Liver (tissue), 9 donors: ENCODE data around the gene WFIKKN1. TPM values are rescaled to one million over a fixed set of nuclear protein-coding genes. Genes with fewer than 3 reads are reported as not detected.

Experiments
- DNase-seq: peaks from one replicate; pipeline ENCODE4 v3.0.0-alpha.2; 2017; ENCODE audit warnings: low spot score
- H3K27ac ChIP-seq, 2 donors: one replicate each; pipeline ENCODE4 v1.7.0; 2013; ENCODE audit warnings: inconsistent platforms in 2 of 2, low read length in 2 of 2, control low read depth in 1 of 2, low read depth in 1 of 2, mild to moderate bottlenecking in 1 of 2
- H3K27me3 ChIP-seq, 4 donors: one replicate each; pipeline versions ENCODE4 v1.6.1 to v1.7.0; 2013; ENCODE audit warnings: low read length in 3 of 4, inconsistent platforms in 1 of 4, mild to moderate bottlenecking in 1 of 4, moderate library complexity in 1 of 4; ENCODE audit not compliant: control insufficient read depth in 4 of 4, insufficient read depth in 4 of 4
- H3K36me3 ChIP-seq, 4 donors: one replicate each; pipeline versions ENCODE4 v1.6.1 to v1.7.0; 2013; ENCODE audit warnings: low read length in 3 of 4, mild to moderate bottlenecking in 3 of 4, low read depth in 1 of 4, moderate library complexity in 1 of 4; ENCODE audit not compliant: control insufficient read depth in 4 of 4, insufficient read depth in 3 of 4
- H3K4me1 ChIP-seq, 4 donors: one replicate each; pipeline versions ENCODE4 v1.6.1 to v1.7.0; 2013; ENCODE audit warnings: low read length in 3 of 4, mild to moderate bottlenecking in 3 of 4, moderate library complexity in 1 of 4; ENCODE audit not compliant: control insufficient read depth in 4 of 4, insufficient read depth in 4 of 4
- H3K4me3 ChIP-seq, 3 donors: one replicate each; pipeline versions ENCODE4 v1.6.1 to v1.7.0; 2013; ENCODE audit warnings: low read length in 3 of 3, control low read depth in 1 of 3, low read depth in 1 of 3, mild to moderate bottlenecking in 1 of 3
- H3K9ac ChIP-seq, 2 donors: one replicate each; pipeline ENCODE4 v1.7.0; 2013; ENCODE audit warnings: low read length in 2 of 2, mild to moderate bottlenecking in 2 of 2, moderate library complexity in 2 of 2, control low read depth in 1 of 2, low read depth in 1 of 2
- H3K9me3 ChIP-seq, 4 donors: one replicate each; pipeline versions ENCODE4 v1.6.1 to v1.7.0; 2013; ENCODE audit warnings: low read length in 3 of 4; ENCODE audit not compliant: control insufficient read depth in 4 of 4
- EGR1 ChIP-seq, 2 donors: IDR thresholded peaks; 2 replicates each; pipeline ENCODE4 v1.6.1; 2016 to 2018; ENCODE audit warnings: antibody characterized with exemption in 2 of 2, low read depth in 2 of 2
- FOXA2 ChIP-seq: IDR thresholded peaks from 2 replicates; pipeline ENCODE4 v1.6.1; 2016; ENCODE audit warnings: antibody characterized with exemption
- GABPA ChIP-seq, 2 donors: IDR thresholded peaks in 1 of 2; conservative IDR thresholded peaks in 1 of 2; 2 replicates each; pipeline ENCODE4 v1.6.1; 2016; ENCODE audit warnings: antibody characterized with exemption in 2 of 2, mild to moderate bottlenecking in 1 of 2, moderate library complexity in 1 of 2
- HNF4A ChIP-seq, 2 donors: conservative IDR thresholded peaks; 2 replicates each; pipeline ENCODE4 v1.6.1; 2016; ENCODE audit warnings: antibody characterized with exemption in 2 of 2, mild to moderate bottlenecking in 2 of 2
- JUND ChIP-seq, 2 donors: IDR thresholded peaks; 2 replicates each; pipeline ENCODE4 v1.6.1; 2016; ENCODE audit warnings: antibody characterized with exemption in 2 of 2
- NR2F2 ChIP-seq: IDR thresholded peaks from 2 replicates; pipeline ENCODE4 v1.6.1; 2016; ENCODE audit warnings: antibody characterized with exemption
- RAD21 ChIP-seq, 2 donors: IDR thresholded peaks; 2 replicates each; pipeline ENCODE4 v1.6.1; 2016; ENCODE audit warnings: antibody characterized with exemption in 2 of 2, mild to moderate bottlenecking in 2 of 2
- RXRA ChIP-seq, 2 donors: IDR thresholded peaks; 2 replicates each; pipeline ENCODE4 v1.6.1; 2017 to 2018; ENCODE audit warnings: antibody characterized with exemption in 2 of 2, mild to moderate bottlenecking in 1 of 2
- SP1 ChIP-seq: IDR thresholded peaks from 2 replicates; pipeline ENCODE4 v1.6.1; 2018; ENCODE audit warnings: antibody characterized with exemption, mild to moderate bottlenecking
- TAF1 ChIP-seq: conservative IDR thresholded peaks from 2 replicates; pipeline ENCODE4 v1.6.1; 2016; ENCODE audit warnings: antibody characterized with exemption, mild to moderate bottlenecking
- YY1 ChIP-seq: IDR thresholded peaks from 2 replicates; pipeline ENCODE4 v1.6.1; 2016; ENCODE audit warnings: antibody characterized with exemption, mild to moderate bottlenecking
- WGBS: extraction: QIAGEN DNeasy Blood & Tissue Kit; methylation state at CpG from one replicate; pipeline ENCODE4 v1.1.7; 2013; 5-methylcytosine and 5-hydroxymethylcytosine counted together
- polyA plus RNA-seq, 2 donors: library from polyadenylated mRNA; stranded (reverse) in 1 of 2; unstranded in 1 of 2; fragments of 200-250 nt in 1 of 2; fragments of >200 nt in 1 of 2; fragmentation: Nextera tagmentation in 1 of 2; extraction: Ambion mirVana in 1 of 2; gene quantifications; one replicate each; pipeline versions ENCODE4 v1.2.1 to v1.2.3, GENCODE V29; 2013 to 2015
- total RNA-seq, 2 donors: library from RNA; depleted of rRNA; stranded (reverse); fragments of >200 nt; gene quantifications; one replicate each; pipeline ENCODE4 v1.2.3, GENCODE V29; 2014
- TF ChIP-seq, protein P1 (sequence below): IDR thresholded peaks from 2 replicates; pipeline ENCODE4 v1.6.1; 2016; ENCODE audit warnings: antibody characterized with exemption
- TF ChIP-seq, protein P2 (sequence below): IDR thresholded peaks from 2 replicates; pipeline ENCODE4 v1.6.1; 2016; ENCODE audit warnings: antibody characterized with exemption
- TF ChIP-seq, protein P3 (sequence below): IDR thresholded peaks from 2 replicates; pipeline ENCODE4 v1.6.1; 2016; ENCODE audit warnings: antibody characterized with exemption, mild to moderate bottlenecking
- TF ChIP-seq, protein P4 (sequence below): fragments of 150-350 bp; IDR thresholded peaks from 2 replicates; pipeline ENCODE4 v1.5.1; 2017; ENCODE audit warnings: improper control_type of control experiment, low read depth, low read length; ENCODE audit not compliant: missing input control
- TF ChIP-seq, protein P5 (sequence below): IDR thresholded peaks from 2 replicates; pipeline ENCODE4 v1.6.1; 2016; ENCODE audit warnings: antibody characterized with exemption
- donor health status: healthy.
- donor health status: healthy.
- donor health status: healthy.
- donor health status: healthy.
- donor health status: healthy.

WFIKKN1 gene
- total and polyA plus RNA-seq, 4 donors, result 0.19 to 1.2 (median 0.46) TPM

DNA sequence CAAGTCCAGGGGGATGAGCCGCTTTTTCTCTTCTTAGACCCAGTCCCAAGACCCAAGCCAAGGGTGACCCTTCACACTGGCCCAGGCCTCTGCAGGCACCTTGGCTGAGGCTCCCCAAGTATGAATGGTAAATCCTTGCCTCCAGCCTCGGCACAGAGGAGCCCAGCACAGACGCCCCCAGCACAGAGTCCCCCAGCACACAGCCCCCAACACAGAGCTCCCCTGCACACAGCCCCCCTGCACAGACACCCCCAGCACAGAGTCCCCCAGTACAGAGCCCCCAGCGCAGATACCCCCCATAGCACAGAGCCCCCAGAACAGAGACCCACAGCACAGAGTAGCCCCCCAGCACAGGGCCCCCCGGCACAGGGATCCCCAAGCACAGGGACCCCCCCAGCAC lies 9.8 kb downstream of the WFIKKN1 start:
- TF ChIP-seq, protein P1, sequence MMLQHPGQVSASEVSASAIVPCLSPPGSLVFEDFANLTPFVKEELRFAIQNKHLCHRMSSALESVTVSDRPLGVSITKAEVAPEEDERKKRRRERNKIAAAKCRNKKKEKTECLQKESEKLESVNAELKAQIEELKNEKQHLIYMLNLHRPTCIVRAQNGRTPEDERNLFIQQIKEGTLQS, result no peak
- no peak for TF ChIP-seq TAF1
- no peak for TF ChIP-seq SP1
- TF ChIP-seq, protein P2, sequence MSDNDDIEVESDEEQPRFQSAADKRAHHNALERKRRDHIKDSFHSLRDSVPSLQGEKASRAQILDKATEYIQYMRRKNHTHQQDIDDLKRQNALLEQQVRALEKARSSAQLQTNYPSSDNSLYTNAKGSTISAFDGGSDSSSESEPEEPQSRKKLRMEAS, result no peak
- TF ChIP-seq, protein P3, sequence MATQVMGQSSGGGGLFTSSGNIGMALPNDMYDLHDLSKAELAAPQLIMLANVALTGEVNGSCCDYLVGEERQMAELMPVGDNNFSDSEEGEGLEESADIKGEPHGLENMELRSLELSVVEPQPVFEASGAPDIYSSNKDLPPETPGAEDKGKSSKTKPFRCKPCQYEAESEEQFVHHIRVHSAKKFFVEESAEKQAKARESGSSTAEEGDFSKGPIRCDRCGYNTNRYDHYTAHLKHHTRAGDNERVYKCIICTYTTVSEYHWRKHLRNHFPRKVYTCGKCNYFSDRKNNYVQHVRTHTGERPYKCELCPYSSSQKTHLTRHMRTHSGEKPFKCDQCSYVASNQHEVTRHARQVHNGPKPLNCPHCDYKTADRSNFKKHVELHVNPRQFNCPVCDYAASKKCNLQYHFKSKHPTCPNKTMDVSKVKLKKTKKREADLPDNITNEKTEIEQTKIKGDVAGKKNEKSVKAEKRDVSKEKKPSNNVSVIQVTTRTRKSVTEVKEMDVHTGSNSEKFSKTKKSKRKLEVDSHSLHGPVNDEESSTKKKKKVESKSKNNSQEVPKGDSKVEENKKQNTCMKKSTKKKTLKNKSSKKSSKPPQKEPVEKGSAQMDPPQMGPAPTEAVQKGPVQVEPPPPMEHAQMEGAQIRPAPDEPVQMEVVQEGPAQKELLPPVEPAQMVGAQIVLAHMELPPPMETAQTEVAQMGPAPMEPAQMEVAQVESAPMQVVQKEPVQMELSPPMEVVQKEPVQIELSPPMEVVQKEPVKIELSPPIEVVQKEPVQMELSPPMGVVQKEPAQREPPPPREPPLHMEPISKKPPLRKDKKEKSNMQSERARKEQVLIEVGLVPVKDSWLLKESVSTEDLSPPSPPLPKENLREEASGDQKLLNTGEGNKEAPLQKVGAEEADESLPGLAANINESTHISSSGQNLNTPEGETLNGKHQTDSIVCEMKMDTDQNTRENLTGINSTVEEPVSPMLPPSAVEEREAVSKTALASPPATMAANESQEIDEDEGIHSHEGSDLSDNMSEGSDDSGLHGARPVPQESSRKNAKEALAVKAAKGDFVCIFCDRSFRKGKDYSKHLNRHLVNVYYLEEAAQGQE, result no peak
- no peak for TF ChIP-seq FOXA2
- no peak for TF ChIP-seq GABPA (IDR thresholded peaks at IDR 0.05 in 1 of 2, conservative IDR thresholded peaks at IDR 0.05 in 1 of 2)
- TF ChIP-seq JUND (IDR thresholded peaks at IDR 0.05), result no peak
- TF ChIP-seq NR2F2, result no peak
- no peak for TF ChIP-seq HNF4A (conservative IDR thresholded peaks at IDR 0.05)
- TF ChIP-seq RAD21 (IDR thresholded peaks at IDR 0.05), result no peak
- TF ChIP-seq, protein P4, sequence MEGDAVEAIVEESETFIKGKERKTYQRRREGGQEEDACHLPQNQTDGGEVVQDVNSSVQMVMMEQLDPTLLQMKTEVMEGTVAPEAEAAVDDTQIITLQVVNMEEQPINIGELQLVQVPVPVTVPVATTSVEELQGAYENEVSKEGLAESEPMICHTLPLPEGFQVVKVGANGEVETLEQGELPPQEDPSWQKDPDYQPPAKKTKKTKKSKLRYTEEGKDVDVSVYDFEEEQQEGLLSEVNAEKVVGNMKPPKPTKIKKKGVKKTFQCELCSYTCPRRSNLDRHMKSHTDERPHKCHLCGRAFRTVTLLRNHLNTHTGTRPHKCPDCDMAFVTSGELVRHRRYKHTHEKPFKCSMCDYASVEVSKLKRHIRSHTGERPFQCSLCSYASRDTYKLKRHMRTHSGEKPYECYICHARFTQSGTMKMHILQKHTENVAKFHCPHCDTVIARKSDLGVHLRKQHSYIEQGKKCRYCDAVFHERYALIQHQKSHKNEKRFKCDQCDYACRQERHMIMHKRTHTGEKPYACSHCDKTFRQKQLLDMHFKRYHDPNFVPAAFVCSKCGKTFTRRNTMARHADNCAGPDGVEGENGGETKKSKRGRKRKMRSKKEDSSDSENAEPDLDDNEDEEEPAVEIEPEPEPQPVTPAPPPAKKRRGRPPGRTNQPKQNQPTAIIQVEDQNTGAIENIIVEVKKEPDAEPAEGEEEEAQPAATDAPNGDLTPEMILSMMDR, result no peak
- TF ChIP-seq, protein P5, sequence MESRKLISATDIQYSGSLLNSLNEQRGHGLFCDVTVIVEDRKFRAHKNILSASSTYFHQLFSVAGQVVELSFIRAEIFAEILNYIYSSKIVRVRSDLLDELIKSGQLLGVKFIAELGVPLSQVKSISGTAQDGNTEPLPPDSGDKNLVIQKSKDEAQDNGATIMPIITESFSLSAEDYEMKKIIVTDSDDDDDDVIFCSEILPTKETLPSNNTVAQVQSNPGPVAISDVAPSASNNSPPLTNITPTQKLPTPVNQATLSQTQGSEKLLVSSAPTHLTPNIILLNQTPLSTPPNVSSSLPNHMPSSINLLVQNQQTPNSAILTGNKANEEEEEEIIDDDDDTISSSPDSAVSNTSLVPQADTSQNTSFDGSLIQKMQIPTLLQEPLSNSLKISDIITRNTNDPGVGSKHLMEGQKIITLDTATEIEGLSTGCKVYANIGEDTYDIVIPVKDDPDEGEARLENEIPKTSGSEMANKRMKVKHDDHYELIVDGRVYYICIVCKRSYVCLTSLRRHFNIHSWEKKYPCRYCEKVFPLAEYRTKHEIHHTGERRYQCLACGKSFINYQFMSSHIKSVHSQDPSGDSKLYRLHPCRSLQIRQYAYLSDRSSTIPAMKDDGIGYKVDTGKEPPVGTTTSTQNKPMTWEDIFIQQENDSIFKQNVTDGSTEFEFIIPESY, result no peak
- no peak for TF ChIP-seq RXRA (IDR thresholded peaks at IDR 0.05)
- TF ChIP-seq YY1, result no peak
- TF ChIP-seq EGR1 (IDR thresholded peaks at IDR 0.05; ENCODE audit: low read depth in 2 of 2), result no peak
- DNase-seq, result no peak
- peak overlapping the region in 1 of 3 donors; percentile 95 for H3K4me3 ChIP-seq
- H3K9ac ChIP-seq, result no peak overlapping the region
- WGBS, result 95% methylated on average over 5 of the region's 5 CpGs
- no peaks in the 10 kb centered on the region for H3K27me3 ChIP-seq
- no peaks in the 10 kb centered on the region for H3K9me3 ChIP-seq
- peaks cover 21 to 60% (median 35%) of the 10 kb centered on the region in 4 donors for H3K4me1 ChIP-seq
- peaks cover 0 to 1% (median 0%) of the 10 kb centered on the region in 4 donors for H3K36me3 ChIP-seq
- peak overlapping the region in 1 of 2 donors; percentile 65 for H3K27ac ChIP-seq
